ENCODE results near the gene FAM131B.

The FAM131B gene

DNA sequence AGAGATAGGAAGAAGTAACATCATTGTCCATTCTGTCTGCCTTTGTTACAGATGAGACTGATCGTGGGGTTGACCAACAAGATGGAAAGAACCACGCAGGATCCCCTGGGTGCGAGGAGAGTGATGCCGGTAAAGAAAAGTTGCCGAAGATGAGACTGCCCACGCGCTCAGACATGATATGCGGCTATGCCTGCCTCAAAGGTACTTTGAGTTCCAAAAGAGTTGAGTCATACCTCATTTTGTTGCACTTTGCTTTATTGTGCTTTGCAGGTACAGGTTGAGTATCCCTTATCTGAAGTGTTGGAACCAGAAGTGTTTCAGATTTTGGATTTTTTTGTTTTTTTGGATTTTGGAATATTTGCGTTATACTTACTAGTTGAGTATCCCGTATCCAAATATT is 58.8 kb downstream of the FAM131B start:
- TF ChIP-seq, protein P1, sequence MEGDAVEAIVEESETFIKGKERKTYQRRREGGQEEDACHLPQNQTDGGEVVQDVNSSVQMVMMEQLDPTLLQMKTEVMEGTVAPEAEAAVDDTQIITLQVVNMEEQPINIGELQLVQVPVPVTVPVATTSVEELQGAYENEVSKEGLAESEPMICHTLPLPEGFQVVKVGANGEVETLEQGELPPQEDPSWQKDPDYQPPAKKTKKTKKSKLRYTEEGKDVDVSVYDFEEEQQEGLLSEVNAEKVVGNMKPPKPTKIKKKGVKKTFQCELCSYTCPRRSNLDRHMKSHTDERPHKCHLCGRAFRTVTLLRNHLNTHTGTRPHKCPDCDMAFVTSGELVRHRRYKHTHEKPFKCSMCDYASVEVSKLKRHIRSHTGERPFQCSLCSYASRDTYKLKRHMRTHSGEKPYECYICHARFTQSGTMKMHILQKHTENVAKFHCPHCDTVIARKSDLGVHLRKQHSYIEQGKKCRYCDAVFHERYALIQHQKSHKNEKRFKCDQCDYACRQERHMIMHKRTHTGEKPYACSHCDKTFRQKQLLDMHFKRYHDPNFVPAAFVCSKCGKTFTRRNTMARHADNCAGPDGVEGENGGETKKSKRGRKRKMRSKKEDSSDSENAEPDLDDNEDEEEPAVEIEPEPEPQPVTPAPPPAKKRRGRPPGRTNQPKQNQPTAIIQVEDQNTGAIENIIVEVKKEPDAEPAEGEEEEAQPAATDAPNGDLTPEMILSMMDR (IDR thresholded peaks at IDR 0.05) = no peak
- no peak overlapping the region for H3K4me3 ChIP-seq
- no peak overlapping the region for H3K27ac ChIP-seq
- no peak for DNase-seq (ENCODE audit: low spot score)

Measured in coronary artery (tissue), 2 donors.